Renal pelvis (tissue), 4 donors: ENCODE measurements around the gene NOXA1. TPM values are rescaled to one million over a fixed set of nuclear protein-coding genes. Genes with fewer than 3 reads are reported as not detected.

Source experiments
- DNase-seq: peaks from one replicate; pipeline ENCODE4 v3.0.0-alpha.2; 2013
- polyA plus RNA-seq, 3 donors: library from polyadenylated mRNA; unstranded; fragments of 120-200 nt; gene quantifications; one replicate each; pipeline ENCODE4 v1.2.1, GENCODE V29; 2013; ENCODE audit not compliant: insufficient read length in 3 of 3

The NOXA1 gene
- polyA plus RNA-seq, 3 donors, result 6.7 to 12.3 (median 10.7) TPM

DNA sequence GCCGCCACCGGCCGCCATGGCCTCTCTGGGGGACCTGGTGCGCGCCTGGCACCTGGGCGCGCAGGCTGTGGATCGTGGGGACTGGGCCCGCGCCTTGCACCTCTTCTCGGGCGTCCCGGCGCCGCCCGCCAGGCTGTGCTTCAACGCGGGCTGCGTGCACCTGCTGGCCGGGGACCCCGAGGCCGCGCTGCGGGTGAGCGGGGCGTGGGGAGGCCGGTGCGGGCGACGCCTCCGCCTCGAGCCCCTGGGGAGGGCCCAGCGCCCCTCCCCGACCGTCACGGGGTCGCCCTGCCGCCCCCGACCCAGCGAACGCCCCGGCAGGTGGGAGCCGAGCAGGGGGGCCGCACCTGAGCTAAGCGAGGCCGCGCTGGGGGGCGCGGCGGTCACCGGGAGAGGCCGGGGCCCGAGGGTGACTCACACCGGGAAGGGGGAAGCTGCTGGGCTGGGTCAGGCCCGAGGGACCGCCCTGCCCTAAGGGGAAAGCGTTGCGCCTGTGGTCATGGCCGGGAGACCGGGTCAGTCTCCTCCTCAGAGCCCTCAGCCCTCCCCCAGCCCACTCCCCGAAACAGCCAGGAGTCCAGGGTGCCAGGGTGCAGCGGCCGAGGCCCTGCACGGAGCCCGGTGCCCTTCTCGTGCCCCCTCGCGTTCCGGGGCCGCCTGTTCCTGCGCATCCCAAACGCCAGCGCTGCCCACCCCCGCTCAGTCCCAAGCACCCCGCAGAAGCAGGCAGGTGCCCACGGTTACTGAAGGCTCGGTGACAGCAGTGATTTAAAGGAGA, 510 bp downstream of the NOXA1 start:
- DNase-seq, result no peak

GRCh38 chr9:137426018-137426681, 3.0 kb downstream of the NOXA1 start:
- DNase-seq, result no peak

DNA sequence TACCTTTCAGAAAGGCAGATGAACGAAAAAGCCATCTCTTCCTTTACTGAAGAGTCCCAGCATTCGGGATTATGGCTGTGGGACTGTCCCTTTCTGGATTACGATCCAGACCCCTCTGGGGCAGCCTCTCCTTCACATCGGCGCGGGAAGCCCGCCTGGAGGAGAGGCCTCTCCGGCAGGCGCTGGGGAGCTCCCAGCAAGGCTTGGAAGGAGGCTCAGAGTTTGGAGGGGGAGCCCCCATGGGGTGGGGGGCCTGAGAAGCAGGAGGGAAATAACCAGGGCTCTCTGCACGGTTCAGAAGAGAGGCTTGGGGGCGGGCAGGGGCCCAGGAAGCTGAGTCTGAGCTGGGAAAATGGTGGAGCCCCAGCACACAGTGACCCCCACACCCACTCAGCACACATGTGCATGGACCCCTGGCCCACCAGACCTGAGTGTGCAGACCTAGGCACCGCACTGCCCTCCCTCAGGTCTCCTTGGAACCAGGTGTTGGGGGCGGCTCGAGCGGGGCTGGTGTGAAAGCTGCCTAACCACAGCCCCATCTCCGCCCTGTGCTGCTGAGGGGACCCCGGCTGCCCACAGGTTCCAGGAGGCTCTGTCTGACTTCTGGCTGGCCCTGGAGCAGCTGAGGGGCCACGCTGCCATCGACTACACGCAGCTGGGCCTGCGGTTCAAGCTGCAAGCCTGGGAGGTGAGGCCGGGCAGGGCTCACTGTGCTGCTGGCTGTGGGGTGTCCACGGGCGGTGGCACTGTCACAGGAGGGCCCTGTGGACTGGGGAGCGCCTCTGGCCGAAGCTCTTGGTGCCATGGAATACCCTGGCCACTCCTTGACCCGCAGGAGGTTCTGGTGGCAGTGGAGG, 4.5 kb downstream of the NOXA1 start:
- no peak for DNase-seq

DNA sequence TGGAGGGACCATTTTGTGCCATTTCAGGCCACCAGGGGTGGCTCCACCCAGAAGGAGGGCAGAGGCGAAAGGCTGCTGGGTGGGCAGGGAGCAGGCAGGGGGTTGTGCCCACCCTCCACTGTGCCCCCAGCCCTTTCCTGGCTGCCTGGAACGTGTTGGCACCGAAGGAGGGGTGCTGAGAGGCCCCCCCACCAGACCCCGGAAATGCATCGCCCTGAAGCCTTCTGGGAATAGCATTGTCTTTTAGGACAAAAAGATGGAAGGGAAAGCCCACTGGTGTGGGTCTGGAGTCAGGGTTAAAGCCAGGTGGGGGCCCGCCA, 5.1 kb downstream of the NOXA1 start:
- no peak for DNase-seq

GRCh38 chr9:137428841-137429545, 5.8 kb downstream of the NOXA1 start:
- no peak for DNase-seq

GRCh38 chr9:137429546-137429890, 6.3 kb downstream of the NOXA1 start:
- DNase-seq, result no peak

GRCh38 chr9:137429974-137430722, 7.0 kb downstream of the NOXA1 start:
- no peak for DNase-seq

DNA sequence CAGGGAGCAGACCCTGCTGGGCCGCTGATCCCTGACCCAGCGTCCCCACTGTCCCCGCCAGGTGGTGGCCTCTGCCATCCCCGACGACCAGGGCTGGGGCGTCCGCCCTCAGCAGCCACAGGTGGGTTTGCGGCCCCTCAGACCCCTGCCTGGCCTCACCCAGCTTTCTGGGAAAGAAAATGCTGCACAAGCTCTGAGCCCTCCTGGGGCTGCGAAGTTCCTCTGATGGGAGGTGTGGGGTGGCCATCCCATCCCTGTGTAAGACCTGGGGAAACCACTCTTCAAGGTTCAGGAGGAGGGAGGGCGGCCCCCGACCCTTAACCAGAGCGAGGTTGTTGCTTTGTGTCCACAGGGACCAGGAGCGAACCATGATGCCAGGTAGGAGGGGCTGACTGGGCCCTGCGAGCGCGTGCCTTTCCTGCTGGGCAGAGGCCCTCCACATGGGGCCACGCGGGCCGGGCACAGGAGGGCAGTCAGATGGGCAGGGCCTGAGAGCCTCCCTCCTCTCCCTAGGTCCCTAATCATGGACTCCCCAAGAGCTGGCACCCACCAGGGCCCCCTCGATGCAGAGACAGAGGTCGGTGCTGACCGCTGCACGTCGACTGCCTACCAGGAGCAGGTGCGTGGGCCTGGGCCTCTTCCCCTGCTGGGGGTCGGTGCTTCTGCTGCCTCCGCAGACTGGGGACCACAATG, 7.7 kb downstream of the NOXA1 start:
- no peak for DNase-seq

- no peak for DNase-seq
Measured at GRCh38 chr9:137431416-137431931, 8.3 kb downstream of the NOXA1 start.

- DNase-seq, result no peak
Measured at GRCh38 chr9:137432687-137433348, 9.6 kb downstream of the NOXA1 start.

GRCh38 chr9:137433349-137433915, 10.2 kb downstream of the NOXA1 start:
- no peak for DNase-seq

- no peak for DNase-seq
Measured at GRCh38 chr9:137433916-137434431, 10.8 kb downstream of the NOXA1 start.

GRCh38 chr9:137434498-137435380, 11.5 kb downstream of the NOXA1 start:
- no peak for DNase-seq

DNA sequence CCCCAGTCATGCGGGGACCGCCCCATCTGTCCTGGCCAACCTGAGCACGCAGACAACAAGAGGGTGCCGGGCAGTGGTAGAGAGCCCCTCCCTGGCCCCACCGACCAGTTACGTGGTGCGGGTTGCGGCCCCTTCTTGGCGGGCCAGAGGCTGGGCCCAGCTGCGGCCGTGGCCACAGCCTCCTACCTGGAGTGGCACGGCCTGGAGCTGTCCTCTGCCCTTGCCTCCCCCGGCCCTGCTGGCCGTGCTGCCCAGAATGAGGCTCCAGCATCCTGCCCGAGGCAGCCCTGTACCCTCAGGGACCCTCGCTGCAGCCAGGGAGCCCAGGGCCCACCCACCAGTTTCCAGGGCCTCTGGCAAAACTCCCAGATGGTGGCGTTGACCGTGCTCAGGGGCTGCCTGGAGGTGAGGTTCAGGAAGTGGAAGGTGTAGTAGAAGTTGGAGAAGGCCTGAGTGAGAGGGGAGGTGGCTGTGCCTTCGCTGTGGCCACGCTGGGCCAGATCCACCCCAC, 12.2 kb downstream of the NOXA1 start:
- no peak for DNase-seq

DNA sequence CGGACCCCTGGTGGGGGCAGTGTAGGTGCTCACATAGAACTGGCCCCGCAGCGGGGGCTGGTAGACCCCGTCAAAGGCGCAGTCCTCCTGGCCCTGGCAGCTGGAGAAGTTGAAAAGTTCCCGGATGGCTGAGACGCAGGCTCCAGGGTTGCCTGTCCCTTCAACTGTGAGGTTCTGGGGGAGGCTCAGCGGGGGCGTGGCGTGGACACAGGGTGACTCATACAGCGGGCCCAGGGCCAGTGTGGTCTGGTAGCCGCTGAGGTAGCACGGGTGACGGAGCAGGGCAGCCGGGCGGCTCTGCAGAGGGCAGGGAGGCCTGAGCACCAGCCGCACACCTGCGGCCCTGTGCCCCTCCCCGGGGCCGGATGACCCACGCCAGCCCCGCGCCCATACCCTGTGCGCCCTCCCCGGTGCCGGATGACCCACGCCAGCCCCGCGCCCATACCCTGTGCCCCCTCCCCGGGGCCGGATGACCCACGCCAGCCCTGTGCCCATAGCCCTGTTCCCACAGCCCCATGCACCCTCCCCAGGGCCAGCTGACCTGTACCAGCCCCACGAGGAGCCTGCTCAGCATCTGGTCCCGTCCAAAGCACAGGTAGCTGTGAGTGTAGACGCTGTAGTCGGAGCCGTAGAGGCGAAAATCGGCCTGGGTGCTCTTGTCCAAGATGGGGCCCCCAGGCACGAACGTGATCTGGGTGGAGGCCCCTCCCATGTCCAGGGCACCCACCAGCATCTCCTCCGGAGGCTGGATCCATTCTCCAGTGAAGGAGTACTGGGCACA, 13.0 kb downstream of the NOXA1 start:
- no peak for DNase-seq

DNA sequence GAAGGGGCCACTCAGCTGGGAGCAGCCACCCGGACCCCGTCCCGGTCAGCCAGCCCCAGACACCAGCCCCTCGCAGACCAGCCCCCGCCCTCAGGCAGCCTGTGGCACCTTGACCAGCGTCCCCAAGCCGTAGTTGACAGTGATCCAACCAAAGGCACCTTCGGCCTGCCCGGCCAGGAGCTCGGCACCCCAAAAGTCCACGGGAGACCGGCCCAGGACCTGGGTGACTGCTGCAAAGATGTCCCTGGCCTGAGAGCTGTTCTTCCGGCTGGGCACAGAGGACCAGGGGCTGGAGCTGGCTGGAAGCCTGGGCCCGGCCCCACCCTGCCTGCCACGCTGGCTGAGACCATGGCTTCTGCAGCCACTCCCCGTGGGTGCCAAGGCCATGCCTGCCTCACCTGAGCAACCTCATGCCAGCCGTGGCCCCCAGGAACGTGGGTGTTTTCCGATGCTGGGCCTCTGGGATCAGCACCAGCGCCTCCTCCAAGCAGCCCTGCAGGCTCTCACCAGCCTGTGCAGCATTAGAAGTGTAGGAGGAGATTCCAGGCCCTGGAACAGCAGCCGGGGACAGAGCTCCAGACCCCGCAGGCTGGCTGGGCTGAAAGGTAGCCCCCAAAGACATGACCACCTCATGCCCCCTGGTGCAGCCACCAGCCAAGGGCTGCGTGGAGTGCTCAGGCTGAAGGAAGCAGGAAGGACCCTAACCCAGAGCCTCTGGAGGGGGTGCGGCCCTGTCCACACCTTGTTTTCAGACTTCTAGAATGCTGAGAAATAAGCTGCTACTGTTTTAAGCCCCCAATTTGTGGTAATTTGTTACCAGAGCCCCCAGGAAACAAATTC, 13.8 kb downstream of the NOXA1 start:
- DNase-seq, result no peak
